Activated naive CD4-positive, alpha-beta T cell treated with anti-CD3 and anti-CD28 coated beads, Interleukin-2, amount 50 U/mL, for 16 hours (primary cell): Measurements from ENCODE around the gene SOX6.

ENCODE experiments used
- DNase-seq: peaks from one replicate; pipeline ENCODE4 v3.0.0-alpha.2; 2020

The SOX6 gene

GRCh38 chr11:16363706-16364105, 7.4 kb upstream of the SOX6 start:
- DNase-seq, result no peak

- no peak for DNase-seq
Observed at GRCh38 chr11:16361108-16361865, 4.9 kb upstream of the SOX6 start.

- DNase-seq, result no peak
Observed at GRCh38 chr11:16359369-16359768, 3.0 kb upstream of the SOX6 start.

- DNase-seq, result no peak
Observed at GRCh38 chr11:16358726-16359125, 2.4 kb upstream of the SOX6 start.

- no peak for DNase-seq
Observed at GRCh38 chr11:16357775-16358174, 1.4 kb upstream of the SOX6 start.

GRCh38 chr11:16356761-16357393, 531 bp upstream of the SOX6 start:
- no peak for DNase-seq

- DNase-seq, result no peak
Observed at GRCh38 chr11:16352707-16353106, 3.6 kb downstream of the SOX6 start.

GRCh38 chr11:16350125-16350524, 6.2 kb downstream of the SOX6 start:
- no peak for DNase-seq

- no peak for DNase-seq
Observed at GRCh38 chr11:16347928-16348685, 8.2 kb downstream of the SOX6 start.

- DNase-seq, result no peak
Observed at GRCh38 chr11:16346975-16347374, 9.4 kb downstream of the SOX6 start.

- no peak for DNase-seq
Observed at GRCh38 chr11:16341853-16342252, 14.5 kb downstream of the SOX6 start.

GRCh38 chr11:16338393-16338792, 18.0 kb downstream of the SOX6 start:
- DNase-seq, result no peak

GRCh38 chr11:16337421-16338213, 18.7 kb downstream of the SOX6 start:
- DNase-seq, result no peak

- DNase-seq, result no peak
Observed at GRCh38 chr11:16336721-16337120, 19.6 kb downstream of the SOX6 start.

- DNase-seq, result no peak
Observed at GRCh38 chr11:16336204-16336603, 20.1 kb downstream of the SOX6 start.

- no peak for DNase-seq
Observed at GRCh38 chr11:16335236-16335962, 20.9 kb downstream of the SOX6 start.

GRCh38 chr11:16326679-16327297, 29.6 kb downstream of the SOX6 start:
- no peak for DNase-seq

- DNase-seq, result no peak
Observed at GRCh38 chr11:16322190-16322589, 34.2 kb downstream of the SOX6 start.

GRCh38 chr11:16321148-16321547, 35.2 kb downstream of the SOX6 start:
- no peak for DNase-seq

- no peak for DNase-seq
Observed at GRCh38 chr11:16318320-16318719, 38.0 kb downstream of the SOX6 start.

GRCh38 chr11:16317712-16318111, 38.6 kb downstream of the SOX6 start:
- DNase-seq, result no peak

GRCh38 chr11:16313846-16314245, 42.5 kb downstream of the SOX6 start:
- no peak for DNase-seq
